ENCODE measurements around the gene CD109.

CD109 gene

GRCh38 chr6:73747289-73747688 is 51.3 kb downstream of the CD109 start:
- TF ChIP-seq TAF1 (IDR thresholded peaks at IDR 0.05; ENCODE audit: low read depth) (no peak), TEAD4 (IDR thresholded peaks at IDR 0.05) (no peak)

GRCh38 chr6:73752943-73753342 is 56.9 kb downstream of the CD109 start:
- no peak for TF ChIP-seq MAX (IDR thresholded peaks at IDR 0.05)
- no peak for TF ChIP-seq NFIC (IDR thresholded peaks at IDR 0.05)
- no peak for TF ChIP-seq YY1 (IDR thresholded peaks at IDR 0.05; ENCODE audit: low read depth)
- TF ChIP-seq USF1 (IDR thresholded peaks at IDR 0.05) = no peak
- no peak for TF ChIP-seq CEBPB (IDR thresholded peaks at IDR 0.05)
- TF ChIP-seq FOXM1 (IDR thresholded peaks at IDR 0.05; ENCODE audit: borderline replicate concordance, low read depth) = no peak
- no peak for TF ChIP-seq ZBTB7A (IDR thresholded peaks at IDR 0.05; ENCODE audit: low read depth)
- TF ChIP-seq TCF12 (IDR thresholded peaks at IDR 0.05; ENCODE audit: low read depth) = no peak
- no peak for TF ChIP-seq TEAD4 (IDR thresholded peaks at IDR 0.05)
- TF ChIP-seq CREB1 (IDR thresholded peaks at IDR 0.05; ENCODE audit: low read depth) = no peak
- TF ChIP-seq EP300 (IDR thresholded peaks at IDR 0.05; ENCODE audit: borderline replicate concordance) = no peak
- TF ChIP-seq RAD21 (IDR thresholded peaks at IDR 0.05; ENCODE audit: low read depth) = no peak
- no peak for TF ChIP-seq EGR1 (IDR thresholded peaks at IDR 0.05)

GRCh38 chr6:73766040-73766439 is 70.0 kb downstream of the CD109 start:
- no peak for TF ChIP-seq MAX (IDR thresholded peaks at IDR 0.05)
- no peak for TF ChIP-seq TEAD4 (IDR thresholded peaks at IDR 0.05)
- TF ChIP-seq FOXM1 (IDR thresholded peaks at IDR 0.05; ENCODE audit: borderline replicate concordance, low read depth) = no peak
- TF ChIP-seq EGR1 (IDR thresholded peaks at IDR 0.05) = no peak
- no peak for TF ChIP-seq CEBPB (IDR thresholded peaks at IDR 0.05)
- TF ChIP-seq REST (IDR thresholded peaks at IDR 0.05; ENCODE audit: low read depth) = no peak
- TF ChIP-seq EP300 (IDR thresholded peaks at IDR 0.05; ENCODE audit: borderline replicate concordance) = no peak
- TF ChIP-seq ZBTB7A (IDR thresholded peaks at IDR 0.05; ENCODE audit: low read depth) = no peak
- TF ChIP-seq CREB1 (IDR thresholded peaks at IDR 0.05; ENCODE audit: low read depth) = no peak
- no peak for TF ChIP-seq RAD21 (IDR thresholded peaks at IDR 0.05; ENCODE audit: low read depth)
- TF ChIP-seq YY1 (IDR thresholded peaks at IDR 0.05; ENCODE audit: low read depth) = no peak
- TF ChIP-seq TCF12 (IDR thresholded peaks at IDR 0.05; ENCODE audit: low read depth) = no peak
- TF ChIP-seq USF1 (IDR thresholded peaks at IDR 0.05) = no peak
- TF ChIP-seq TAF1 (IDR thresholded peaks at IDR 0.05; ENCODE audit: low read depth) = no peak

- TF ChIP-seq CEBPB (IDR thresholded peaks at IDR 0.05) (0 out of 2 replicates have a peak, but pooled peaks have one; percentile 12), TAF1 (IDR thresholded peaks at IDR 0.05; ENCODE audit: low read depth) (no peak)
Measured at GRCh38 chr6:73768558-73768957, 72.6 kb downstream of the CD109 start.

- TF ChIP-seq NFIC (IDR thresholded peaks at IDR 0.05) = no peak
Measured at GRCh38 chr6:73769976-73770375, 74.0 kb downstream of the CD109 start.

GRCh38 chr6:73774311-73774774 is 78.3 kb downstream of the CD109 start:
- TF ChIP-seq TCF12 (IDR thresholded peaks at IDR 0.05; ENCODE audit: low read depth) (no peak), USF1 (IDR thresholded peaks at IDR 0.05) (no peak), REST (IDR thresholded peaks at IDR 0.05; ENCODE audit: low read depth) (no peak), TEAD4 (IDR thresholded peaks at IDR 0.05) (no peak), YY1 (IDR thresholded peaks at IDR 0.05; ENCODE audit: low read depth) (no peak), EP300 (IDR thresholded peaks at IDR 0.05; ENCODE audit: borderline replicate concordance) (no peak), FOXM1 (IDR thresholded peaks at IDR 0.05; ENCODE audit: borderline replicate concordance, low read depth) (no peak), RAD21 (IDR thresholded peaks at IDR 0.05; ENCODE audit: low read depth) (no peak), EGR1 (IDR thresholded peaks at IDR 0.05) (no peak), MAX (IDR thresholded peaks at IDR 0.05) (no peak), CEBPB (IDR thresholded peaks at IDR 0.05) (no peak)

Data from Ishikawa (cell line).